ENCODE data around the gene ACTR6.

Gene ACTR6

DNA sequence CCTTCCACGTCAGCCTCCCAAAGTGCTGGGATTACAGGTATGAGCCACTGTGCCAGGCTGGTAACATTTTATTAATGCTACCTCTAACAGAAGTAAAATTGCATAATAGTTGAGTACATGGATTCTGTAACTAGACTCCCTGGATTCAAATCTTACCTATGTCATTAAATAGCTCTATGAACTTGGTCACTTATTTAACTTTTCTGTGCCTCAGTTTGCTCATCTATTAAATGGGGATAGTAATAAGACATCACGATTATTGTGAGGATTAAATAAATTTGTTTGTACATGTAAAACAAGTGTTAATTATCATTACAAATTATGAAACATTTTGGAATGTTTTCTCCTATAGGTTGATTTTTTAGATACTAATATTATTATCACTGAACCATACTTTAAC, 6.7 kb downstream of the ACTR6 start:
- DNase-seq (ENCODE audit: low read depth), result no peak
- TF ChIP-seq, protein P1, sequence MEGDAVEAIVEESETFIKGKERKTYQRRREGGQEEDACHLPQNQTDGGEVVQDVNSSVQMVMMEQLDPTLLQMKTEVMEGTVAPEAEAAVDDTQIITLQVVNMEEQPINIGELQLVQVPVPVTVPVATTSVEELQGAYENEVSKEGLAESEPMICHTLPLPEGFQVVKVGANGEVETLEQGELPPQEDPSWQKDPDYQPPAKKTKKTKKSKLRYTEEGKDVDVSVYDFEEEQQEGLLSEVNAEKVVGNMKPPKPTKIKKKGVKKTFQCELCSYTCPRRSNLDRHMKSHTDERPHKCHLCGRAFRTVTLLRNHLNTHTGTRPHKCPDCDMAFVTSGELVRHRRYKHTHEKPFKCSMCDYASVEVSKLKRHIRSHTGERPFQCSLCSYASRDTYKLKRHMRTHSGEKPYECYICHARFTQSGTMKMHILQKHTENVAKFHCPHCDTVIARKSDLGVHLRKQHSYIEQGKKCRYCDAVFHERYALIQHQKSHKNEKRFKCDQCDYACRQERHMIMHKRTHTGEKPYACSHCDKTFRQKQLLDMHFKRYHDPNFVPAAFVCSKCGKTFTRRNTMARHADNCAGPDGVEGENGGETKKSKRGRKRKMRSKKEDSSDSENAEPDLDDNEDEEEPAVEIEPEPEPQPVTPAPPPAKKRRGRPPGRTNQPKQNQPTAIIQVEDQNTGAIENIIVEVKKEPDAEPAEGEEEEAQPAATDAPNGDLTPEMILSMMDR (IDR thresholded peaks at IDR 0.05; ENCODE audit: low read length, missing control alignments), result no peak
- H3K4me3 ChIP-seq (replicated peaks; ENCODE audit: low read depth, low read length), result no peak overlapping the region

DNA sequence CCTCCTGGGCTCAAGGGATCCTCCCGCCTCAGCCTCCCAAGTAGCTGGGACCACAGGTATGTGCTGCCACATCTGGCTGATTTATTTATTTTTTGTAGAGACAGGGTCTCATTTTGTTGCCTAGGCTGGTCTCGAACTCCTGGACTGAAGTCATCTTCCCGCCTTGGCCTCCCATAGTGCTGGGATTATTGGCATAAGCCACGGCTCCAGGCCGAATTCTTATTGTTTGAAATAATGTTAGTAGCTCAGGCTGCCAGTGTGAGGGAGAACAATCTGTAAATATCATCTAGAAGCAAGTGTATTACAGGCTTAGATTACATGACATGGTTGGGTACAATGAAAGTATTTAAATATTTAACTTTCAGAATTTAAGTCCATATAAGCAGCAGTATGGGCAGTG, 8.2 kb downstream of the ACTR6 start:
- no peak overlapping the region for H3K4me3 ChIP-seq (replicated peaks; ENCODE audit: low read depth, low read length)
- TF ChIP-seq, protein P1 (IDR thresholded peaks at IDR 0.05; ENCODE audit: low read length, missing control alignments), result no peak
- DNase-seq (ENCODE audit: low read depth), result no peak

DNA sequence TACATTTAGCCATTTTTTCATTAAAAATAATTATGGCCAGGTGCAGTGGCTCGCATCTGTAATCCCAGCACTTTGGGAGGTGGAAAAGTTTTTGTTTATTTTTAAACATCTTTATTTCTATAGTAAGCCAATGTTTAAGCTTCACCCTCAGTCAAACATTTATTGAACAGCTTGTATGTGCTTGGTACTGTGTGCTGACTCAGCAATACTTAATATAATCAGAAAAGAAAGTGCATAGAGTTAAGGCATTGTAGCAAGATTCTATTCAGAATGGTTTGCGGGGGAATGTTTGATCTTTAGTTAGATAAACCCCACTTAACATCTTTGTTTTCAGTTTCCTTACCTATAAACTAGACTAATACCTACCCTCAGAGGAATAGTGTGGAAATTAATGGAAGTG, 11.1 kb downstream of the ACTR6 start:
- no peak for DNase-seq (ENCODE audit: low read depth)
- no peak overlapping the region for H3K4me3 ChIP-seq (replicated peaks; ENCODE audit: low read depth, low read length)
- TF ChIP-seq, protein P1 (IDR thresholded peaks at IDR 0.05; ENCODE audit: low read length, missing control alignments), result no peak

DNA sequence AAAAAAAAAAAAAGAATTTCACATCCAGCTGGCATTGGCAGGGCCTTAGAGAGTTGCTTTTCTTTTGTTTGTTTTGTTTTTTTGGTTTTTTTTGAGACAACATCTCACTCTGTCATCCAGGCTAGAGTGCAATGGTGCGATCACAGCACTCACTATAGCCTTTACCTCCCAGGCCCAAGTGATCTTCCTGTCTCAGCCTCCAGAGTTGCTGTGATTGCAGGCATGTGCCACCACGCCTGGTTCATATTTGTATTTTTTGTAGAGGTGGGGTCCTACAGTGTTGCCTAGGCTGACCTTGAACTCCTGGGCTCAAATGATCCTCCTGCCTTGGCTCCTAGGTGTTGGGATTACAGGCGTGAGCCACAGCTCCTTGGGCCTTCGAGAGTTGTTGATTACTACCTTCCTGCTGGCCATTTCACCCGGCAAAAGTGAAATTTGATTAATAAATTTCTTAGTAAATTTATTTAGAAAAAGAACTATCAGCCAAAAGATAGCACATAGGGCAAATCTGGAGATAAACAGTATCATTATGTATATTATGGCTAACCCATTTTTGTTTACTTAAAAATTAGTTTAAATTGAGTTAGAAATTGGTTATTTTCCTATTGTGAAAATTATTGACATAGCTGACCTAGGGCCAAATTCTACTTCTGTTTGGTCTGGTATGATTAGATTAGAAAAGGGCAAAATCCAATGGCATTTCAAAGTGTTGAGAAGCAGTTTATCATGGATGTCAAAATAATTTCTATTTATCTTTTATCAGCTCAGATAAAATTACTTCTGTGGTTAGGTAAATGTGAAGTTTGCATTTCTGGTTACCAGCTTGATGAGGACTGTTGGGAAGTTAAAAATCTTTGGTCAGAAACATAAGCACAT, 12.6 kb downstream of the ACTR6 start:
- no peak for DNase-seq (ENCODE audit: low read depth)
- TF ChIP-seq, protein P1 (IDR thresholded peaks at IDR 0.05; ENCODE audit: low read length, missing control alignments), result no peak
- H3K4me3 ChIP-seq (replicated peaks; ENCODE audit: low read depth, low read length), result no peak overlapping the region

DNA sequence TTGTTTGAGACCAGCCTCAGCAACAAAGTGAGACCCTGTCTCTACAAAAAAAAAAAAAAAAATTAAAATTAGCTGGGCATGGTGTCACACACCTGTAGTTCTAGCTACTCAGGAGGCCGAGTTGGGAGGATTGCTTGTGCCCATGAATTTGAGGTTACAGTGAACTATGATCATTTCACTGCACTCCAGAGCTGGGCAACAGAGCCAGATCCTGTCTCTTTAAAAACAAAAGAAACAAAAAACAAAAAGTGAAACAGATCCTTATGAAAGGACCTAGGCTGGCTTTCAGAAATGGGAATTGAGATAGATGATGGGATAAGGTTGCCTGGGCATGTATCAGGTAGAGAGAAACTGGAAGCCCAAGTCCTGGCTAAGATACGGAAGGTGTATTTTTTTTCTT, 13.9 kb downstream of the ACTR6 start:
- H3K4me3 ChIP-seq (replicated peaks; ENCODE audit: low read depth, low read length), result no peak overlapping the region
- DNase-seq (ENCODE audit: low read depth), result no peak
- TF ChIP-seq, protein P1 (IDR thresholded peaks at IDR 0.05; ENCODE audit: low read length, missing control alignments), result no peak

DNA sequence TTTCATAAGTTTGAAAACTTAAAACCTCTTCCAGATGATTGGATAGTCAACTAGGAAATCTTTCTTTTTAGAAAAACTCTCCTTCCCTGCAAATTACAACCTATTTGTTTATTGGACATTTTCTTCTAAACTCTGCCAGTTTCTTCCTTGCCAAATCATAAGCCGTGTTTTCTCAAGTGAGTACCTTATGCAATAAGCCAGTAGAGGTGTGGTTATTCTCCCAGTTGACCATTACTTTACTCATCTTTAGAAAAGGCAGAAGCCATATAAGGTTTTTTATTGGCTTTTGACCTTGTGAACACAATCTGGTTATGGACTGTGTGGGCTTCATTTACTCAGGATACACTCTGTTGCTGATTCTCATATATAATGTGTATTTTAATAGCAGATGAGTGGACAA, 14.6 kb downstream of the ACTR6 start:
- DNase-seq (ENCODE audit: low read depth), result no peak
- TF ChIP-seq, protein P1 (IDR thresholded peaks at IDR 0.05; ENCODE audit: low read length, missing control alignments), result no peak
- no peak overlapping the region for H3K4me3 ChIP-seq (replicated peaks; ENCODE audit: low read depth, low read length)

DNA sequence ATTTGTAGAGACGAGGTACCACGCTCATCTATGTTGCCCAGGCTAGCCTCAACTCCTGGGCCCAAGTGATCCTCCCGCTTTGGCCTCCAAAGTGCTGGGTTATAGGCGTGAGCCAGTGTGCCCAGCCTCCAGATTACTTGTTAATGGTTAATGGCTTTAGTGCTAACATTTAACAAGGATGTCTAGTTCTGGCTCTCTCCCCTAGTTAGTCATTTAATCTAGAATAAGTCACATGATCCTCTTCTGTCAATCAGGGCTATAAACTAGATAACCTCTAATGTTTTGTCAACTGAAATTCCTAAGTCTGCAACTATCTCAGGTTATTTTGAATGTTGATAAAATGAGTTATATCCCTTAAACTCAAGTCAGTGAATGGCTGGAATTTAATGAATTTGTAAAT, 15.7 kb downstream of the ACTR6 start:
- H3K4me3 ChIP-seq (replicated peaks; ENCODE audit: low read depth, low read length), result no peak overlapping the region
- DNase-seq (ENCODE audit: low read depth), result no peak
- TF ChIP-seq, protein P1 (IDR thresholded peaks at IDR 0.05; ENCODE audit: low read length, missing control alignments), result no peak

Measured in fibroblast of pulmonary artery (primary cell).